Nephron (organoid): ENCODE results near the gene MAPKAP1.
A peak's percentile ranks its signal among the peaks of the same experiment; 100 is the strongest.

Experiments
- H3K27ac Mint-ChIP-seq, 3 experiments: 2 replicates each; pipeline ENCODE4 v1.8.0; 2020; ENCODE audit warnings: mixed read lengths in 3 of 3, mild to moderate bottlenecking in 2 of 3, moderate library complexity in 1 of 3
- H3K27me3 Mint-ChIP-seq: 2 replicates; pipeline ENCODE4 v1.8.0; 2021; ENCODE audit warnings: low read depth, mild to moderate bottlenecking, moderate library complexity, mixed read lengths
- H3K36me3 Mint-ChIP-seq: 2 replicates; pipeline ENCODE4 v1.8.0; 2020; ENCODE audit warnings: low read depth, mixed read lengths
- H3K4me1 Mint-ChIP-seq: 2 replicates; pipeline ENCODE4 v1.8.0; 2020; ENCODE audit warnings: mixed read lengths
- H3K4me3 Mint-ChIP-seq, 3 experiments: 2 replicates each; pipeline ENCODE4 v1.8.0; 2020; ENCODE audit warnings: mild to moderate bottlenecking in 3 of 3, mixed read lengths in 3 of 3, moderate library complexity in 2 of 3
- H3K9me3 Mint-ChIP-seq: 2 replicates; pipeline ENCODE4 v1.8.0; 2020; ENCODE audit warnings: mixed read lengths
- TF ChIP-seq, protein P1 (sequence below), 3 experiments: fragments of 200-600 bp; sonication (generic); IDR thresholded peaks; one replicate each; pipeline ENCODE4 v1.5.0; 2021; ENCODE audit warnings: antibody characterized with exemption in 3 of 3; ENCODE audit not compliant: unreplicated experiment in 3 of 3

MAPKAP1 gene

DNA sequence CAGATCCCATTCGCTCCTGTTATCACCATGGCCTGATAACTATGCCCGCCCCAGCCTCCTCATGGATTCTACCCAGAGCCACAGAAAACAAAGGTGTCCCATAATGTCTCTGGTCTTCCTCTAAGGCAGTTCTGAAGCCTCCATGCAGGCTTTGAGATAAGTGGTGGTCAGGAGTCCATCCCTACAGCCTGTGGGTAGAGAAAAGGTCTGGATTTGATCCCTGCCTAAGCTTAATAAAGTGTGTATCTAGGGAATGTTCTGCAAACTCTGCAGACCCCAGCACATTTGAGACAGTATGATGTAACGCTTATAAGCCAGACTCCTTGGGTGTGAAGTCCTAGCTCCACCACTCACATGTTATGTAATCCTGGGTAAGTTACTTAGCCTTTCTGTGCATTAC, 187.3 kb downstream of the MAPKAP1 start:
- Mint-ChIP-seq H3K36me3 (peaks cover 3% of the 10 kb centered on the region), H3K4me1 (peaks cover 58% of the 10 kb centered on the region), H3K9me3 (no peaks in the 10 kb centered on the region), H3K27ac (no peak overlapping the region), H3K27me3 (no peaks in the 10 kb centered on the region), H3K4me3 (no peak overlapping the region)
- TF ChIP-seq, protein P1, sequence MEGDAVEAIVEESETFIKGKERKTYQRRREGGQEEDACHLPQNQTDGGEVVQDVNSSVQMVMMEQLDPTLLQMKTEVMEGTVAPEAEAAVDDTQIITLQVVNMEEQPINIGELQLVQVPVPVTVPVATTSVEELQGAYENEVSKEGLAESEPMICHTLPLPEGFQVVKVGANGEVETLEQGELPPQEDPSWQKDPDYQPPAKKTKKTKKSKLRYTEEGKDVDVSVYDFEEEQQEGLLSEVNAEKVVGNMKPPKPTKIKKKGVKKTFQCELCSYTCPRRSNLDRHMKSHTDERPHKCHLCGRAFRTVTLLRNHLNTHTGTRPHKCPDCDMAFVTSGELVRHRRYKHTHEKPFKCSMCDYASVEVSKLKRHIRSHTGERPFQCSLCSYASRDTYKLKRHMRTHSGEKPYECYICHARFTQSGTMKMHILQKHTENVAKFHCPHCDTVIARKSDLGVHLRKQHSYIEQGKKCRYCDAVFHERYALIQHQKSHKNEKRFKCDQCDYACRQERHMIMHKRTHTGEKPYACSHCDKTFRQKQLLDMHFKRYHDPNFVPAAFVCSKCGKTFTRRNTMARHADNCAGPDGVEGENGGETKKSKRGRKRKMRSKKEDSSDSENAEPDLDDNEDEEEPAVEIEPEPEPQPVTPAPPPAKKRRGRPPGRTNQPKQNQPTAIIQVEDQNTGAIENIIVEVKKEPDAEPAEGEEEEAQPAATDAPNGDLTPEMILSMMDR (IDR thresholded peaks at IDR 0.05; ENCODE audit: unreplicated experiment in 3 of 3): no peak

DNA sequence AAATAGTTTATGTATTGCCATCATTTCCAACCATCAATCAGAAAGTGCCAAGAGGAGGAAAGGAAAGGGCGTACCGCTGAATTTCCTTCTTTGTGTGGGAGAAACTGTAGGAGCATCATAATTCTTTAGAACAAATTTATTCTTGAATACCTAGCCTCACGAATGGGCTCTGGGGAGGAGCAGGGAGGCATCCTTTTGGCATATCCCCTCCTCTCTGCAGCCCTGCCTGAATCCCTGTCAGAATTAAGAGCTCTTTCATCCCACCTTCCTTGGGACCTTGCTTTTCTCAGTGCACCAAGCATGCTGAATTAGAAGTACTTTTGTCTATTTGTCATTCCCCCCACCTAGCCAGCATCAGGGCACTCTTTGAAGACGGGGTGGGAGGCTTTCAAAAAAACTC, 189.4 kb downstream of the MAPKAP1 start:
- H3K27me3 Mint-ChIP-seq: no peaks in the 10 kb centered on the region
- no peaks in the 10 kb centered on the region for H3K9me3 Mint-ChIP-seq
- H3K4me3 Mint-ChIP-seq: no peak overlapping the region
- peaks cover 55% of the 10 kb centered on the region for H3K4me1 Mint-ChIP-seq
- no peaks in the 10 kb centered on the region for H3K36me3 Mint-ChIP-seq
- TF ChIP-seq, protein P1 (IDR thresholded peaks at IDR 0.05; ENCODE audit: unreplicated experiment in 3 of 3): no peak
- H3K27ac Mint-ChIP-seq: peak overlapping the region; percentile 25 to 73 (median 36)

DNA sequence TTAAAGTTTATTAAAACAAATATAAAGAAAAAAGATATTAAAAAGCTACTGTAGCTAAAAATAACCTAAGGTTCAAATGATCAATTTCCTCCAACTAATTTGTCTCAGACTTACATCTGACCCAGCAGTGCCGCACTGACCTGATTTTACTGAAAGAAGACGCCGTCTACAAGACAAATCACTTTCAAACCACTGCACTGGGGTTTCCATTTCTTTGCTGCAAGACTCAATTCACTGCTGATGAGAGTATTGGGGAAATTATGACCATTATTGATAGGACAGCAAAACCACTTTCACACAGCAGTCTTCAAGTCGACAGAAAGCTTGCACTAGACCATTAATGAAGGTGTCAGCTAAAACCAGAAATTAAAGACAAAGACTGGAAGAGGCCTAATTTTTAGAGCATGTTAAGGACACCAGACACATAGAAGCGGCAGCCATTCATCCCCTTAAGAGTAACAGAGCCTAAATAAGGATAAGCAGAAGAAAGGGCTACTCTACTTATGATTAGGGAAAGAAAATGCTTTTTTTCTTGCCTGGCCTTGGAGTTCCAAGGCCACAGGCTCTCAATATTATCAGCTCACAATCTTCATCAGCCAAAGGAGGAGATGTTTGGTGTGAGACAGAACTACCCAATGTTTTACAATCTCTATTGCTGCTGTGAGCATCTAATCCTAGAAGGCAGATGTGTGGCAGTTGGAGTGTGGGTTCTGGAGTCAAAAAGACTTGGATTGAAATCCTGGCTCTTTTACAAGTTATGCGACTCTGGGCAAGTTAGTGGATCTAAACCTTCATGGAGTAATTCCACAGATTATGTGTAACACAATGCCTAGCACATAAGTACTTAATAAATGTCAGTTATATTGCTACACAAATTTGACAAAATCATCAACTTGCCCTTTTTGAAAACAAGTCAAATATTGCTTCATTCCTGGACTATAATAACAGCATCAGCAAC, 190.7 kb downstream of the MAPKAP1 start:
- H3K27me3 Mint-ChIP-seq: no peaks in the 10 kb centered on the region
- TF ChIP-seq, protein P1 (IDR thresholded peaks at IDR 0.05; ENCODE audit: unreplicated experiment in 3 of 3): no peak
- no peaks in the 10 kb centered on the region for H3K36me3 Mint-ChIP-seq
- H3K4me1 Mint-ChIP-seq: peaks cover 57% of the 10 kb centered on the region
- H3K9me3 Mint-ChIP-seq: no peaks in the 10 kb centered on the region
- H3K4me3 Mint-ChIP-seq: no peak overlapping the region
- H3K27ac Mint-ChIP-seq: peak overlapping the region; percentile 25 to 73 (median 66)

DNA sequence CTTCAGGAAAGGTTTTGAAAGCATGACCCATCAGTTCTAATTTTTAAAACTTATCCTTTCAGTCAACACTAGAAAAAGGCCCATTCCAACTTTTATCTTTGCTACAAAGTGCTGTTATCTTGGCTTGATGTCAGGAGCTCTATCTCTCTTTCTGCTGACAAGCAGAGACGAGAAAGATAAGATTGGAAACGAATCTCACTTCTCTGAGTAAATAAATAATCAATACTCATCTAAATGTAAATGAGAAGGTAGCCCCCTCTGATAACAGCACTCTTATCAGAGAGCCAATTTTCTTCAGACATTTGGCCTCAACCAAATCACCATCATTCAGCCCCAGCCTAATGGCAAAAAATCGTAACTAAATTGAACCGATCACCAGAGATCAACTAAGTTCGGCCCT, 191.7 kb downstream of the MAPKAP1 start:
- Mint-ChIP-seq H3K9me3 (no peaks in the 10 kb centered on the region), H3K4me3 (peak overlapping the region in 1 of 3 experiments; percentile 4), H3K27me3 (no peaks in the 10 kb centered on the region), H3K27ac (peak overlapping the region; percentile 45 to 90 (median 79)), H3K36me3 (no peaks in the 10 kb centered on the region), H3K4me1 (peaks cover 67% of the 10 kb centered on the region)
- TF ChIP-seq, protein P1 (IDR thresholded peaks at IDR 0.05; ENCODE audit: unreplicated experiment in 3 of 3): no peak

DNA sequence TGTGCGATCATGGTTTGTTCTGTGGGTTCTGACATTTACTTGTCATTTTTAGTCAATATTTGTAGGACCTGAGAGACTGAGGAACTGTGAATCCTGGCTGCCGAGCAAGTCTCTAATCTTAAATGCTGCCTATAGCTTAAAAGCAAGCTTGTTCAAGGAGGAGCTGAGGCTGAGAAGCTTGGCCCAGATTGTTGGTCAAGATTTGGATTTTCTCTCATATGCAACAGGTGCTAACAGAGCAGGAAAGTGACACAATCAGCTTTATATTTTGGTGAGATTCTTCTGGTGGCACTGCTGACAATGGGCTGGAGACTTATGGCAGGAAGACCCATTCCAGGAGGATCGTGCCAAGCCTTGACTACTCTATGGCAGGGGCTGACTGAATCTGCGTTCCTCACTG, 192.5 kb downstream of the MAPKAP1 start:
- Mint-ChIP-seq H3K4me1 (peaks cover 75% of the 10 kb centered on the region), H3K27ac (peak overlapping the region; percentile 45 to 90 (median 79)), H3K9me3 (no peaks in the 10 kb centered on the region), H3K27me3 (no peaks in the 10 kb centered on the region), H3K4me3 (no peak overlapping the region), H3K36me3 (no peaks in the 10 kb centered on the region)
- TF ChIP-seq, protein P1 (IDR thresholded peaks at IDR 0.05; ENCODE audit: unreplicated experiment in 3 of 3): no peak
